GM19395 (cell line): Measurements from ENCODE around the gene SEC24C.
A peak's percentile ranks its signal among the peaks of the same experiment; 100 is the strongest.
"Not testable (repeated sequence)": the region's sequence is repeated elsewhere in the genome, so short reads cannot be mapped to it uniquely, and the experiment has no call there.

Experiments
- ATAC-seq: cut with Tn5 transposase; IDR thresholded peaks from one replicate; pipeline ENCODE4 v1.9.1; 2021; ENCODE audit warnings: mild to moderate bottlenecking, moderate library complexity; ENCODE audit not compliant: unreplicated experiment

SEC24C gene

GRCh38 chr10:73731588-73732375 is 12.4 kb upstream of the SEC24C start:
- ATAC-seq: no peak

GRCh38 chr10:73732426-73732825 is 11.7 kb upstream of the SEC24C start:
- no peak for ATAC-seq

- no peak for ATAC-seq
These were observed 11.1 kb upstream of the SEC24C start for GRCh38 chr10:73732931-73733623.

GRCh38 chr10:73734028-73734720 is 10.0 kb upstream of the SEC24C start:
- ATAC-seq: no peak

GRCh38 chr10:73734796-73735305 is 9.3 kb upstream of the SEC24C start:
- ATAC-seq: no peak

GRCh38 chr10:73740501-73741254 is 3.5 kb upstream of the SEC24C start:
- not testable (repeated sequence) for ATAC-seq

GRCh38 chr10:73742454-73742734 is 1.8 kb upstream of the SEC24C start:
- no peak for ATAC-seq

GRCh38 chr10:73743327-73743904 is 756 bp upstream of the SEC24C start:
- no peak for ATAC-seq

GRCh38 chr10:73744664-73744975 is 448 bp downstream of the SEC24C start:
- peak; percentile 33 for ATAC-seq

- no peak for ATAC-seq
These were observed 2.5 kb downstream of the SEC24C start for GRCh38 chr10:73746721-73747120.

GRCh38 chr10:73750819-73751218 is 6.6 kb downstream of the SEC24C start:
- no peak for ATAC-seq

GRCh38 chr10:73756183-73756582 is 12.0 kb downstream of the SEC24C start:
- no peak for ATAC-seq

GRCh38 chr10:73758704-73759511 is 14.7 kb downstream of the SEC24C start:
- no peak for ATAC-seq

GRCh38 chr10:73759512-73760115 is 15.4 kb downstream of the SEC24C start:
- ATAC-seq: no peak

GRCh38 chr10:73761781-73762180 is 17.6 kb downstream of the SEC24C start:
- ATAC-seq: no peak

- ATAC-seq: no peak
These were observed 18.7 kb downstream of the SEC24C start for GRCh38 chr10:73762915-73763314.

- no peak for ATAC-seq
These were observed 19.2 kb downstream of the SEC24C start for GRCh38 chr10:73763343-73763742.

GRCh38 chr10:73765066-73765465 is 20.9 kb downstream of the SEC24C start:
- no peak for ATAC-seq

GRCh38 chr10:73768881-73769280 is 24.7 kb downstream of the SEC24C start:
- no peak for ATAC-seq

GRCh38 chr10:73769396-73769795 is 25.2 kb downstream of the SEC24C start:
- ATAC-seq: no peak
